Glomerular visceral epithelial cell (primary cell): Measurements from ENCODE around the gene RNGTT.

Source experiments
- DNase-seq: peaks from one replicate; pipeline ENCODE4 v3.0.0-alpha.2; 2016; ENCODE audit errors: extremely low spot score

RNGTT gene

GRCh38 chr6:88599571-88599970, 363.8 kb downstream of the RNGTT start:
- no peak for DNase-seq

- no peak for DNase-seq
Observed at GRCh38 chr6:88596801-88597200, 366.6 kb downstream of the RNGTT start.

DNA sequence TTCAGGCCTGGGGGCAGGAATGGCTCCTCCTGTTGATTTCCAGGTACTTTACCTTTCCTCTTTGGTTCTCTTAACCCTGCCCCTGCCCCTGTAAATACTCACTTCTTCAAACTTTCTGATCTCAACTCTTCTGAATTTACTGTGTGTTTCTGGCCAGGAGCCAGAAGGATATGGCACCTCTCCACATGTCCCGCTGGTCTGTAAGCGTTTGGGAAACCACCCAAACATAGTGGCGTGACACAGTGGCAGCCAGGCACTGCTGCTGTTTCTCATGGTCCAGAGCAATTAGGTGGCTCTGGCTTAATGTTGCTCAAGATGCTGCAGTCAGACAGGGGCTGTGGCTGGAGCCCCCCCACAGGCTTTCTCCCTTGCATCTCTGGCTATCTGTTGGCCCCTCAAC, 374.5 kb downstream of the RNGTT start:
- DNase-seq = no peak

DNA sequence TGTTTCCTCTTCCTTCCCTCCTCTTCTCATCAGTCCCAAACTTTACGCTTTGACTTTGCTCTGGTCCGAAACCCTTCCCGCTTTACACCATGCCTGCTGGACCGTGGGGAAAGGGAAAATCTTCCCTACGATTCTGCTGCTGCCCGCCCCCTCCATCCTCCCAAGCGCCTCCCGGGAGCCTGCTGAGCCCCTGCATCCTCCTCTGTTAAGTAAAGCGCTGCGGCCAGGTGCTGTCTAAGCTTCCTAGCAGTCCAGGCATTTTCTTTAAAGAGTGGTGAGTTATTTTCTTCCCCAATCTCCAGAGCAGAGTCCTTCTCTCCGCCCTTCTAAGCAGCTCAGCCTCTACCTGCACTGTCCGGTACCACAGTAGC, 376.3 kb downstream of the RNGTT start:
- no peak for DNase-seq

GRCh38 chr6:88586371-88587149, 376.9 kb downstream of the RNGTT start:
- no peak for DNase-seq

GRCh38 chr6:88585276-88585692, 378.1 kb downstream of the RNGTT start:
- DNase-seq = no peak

DNA sequence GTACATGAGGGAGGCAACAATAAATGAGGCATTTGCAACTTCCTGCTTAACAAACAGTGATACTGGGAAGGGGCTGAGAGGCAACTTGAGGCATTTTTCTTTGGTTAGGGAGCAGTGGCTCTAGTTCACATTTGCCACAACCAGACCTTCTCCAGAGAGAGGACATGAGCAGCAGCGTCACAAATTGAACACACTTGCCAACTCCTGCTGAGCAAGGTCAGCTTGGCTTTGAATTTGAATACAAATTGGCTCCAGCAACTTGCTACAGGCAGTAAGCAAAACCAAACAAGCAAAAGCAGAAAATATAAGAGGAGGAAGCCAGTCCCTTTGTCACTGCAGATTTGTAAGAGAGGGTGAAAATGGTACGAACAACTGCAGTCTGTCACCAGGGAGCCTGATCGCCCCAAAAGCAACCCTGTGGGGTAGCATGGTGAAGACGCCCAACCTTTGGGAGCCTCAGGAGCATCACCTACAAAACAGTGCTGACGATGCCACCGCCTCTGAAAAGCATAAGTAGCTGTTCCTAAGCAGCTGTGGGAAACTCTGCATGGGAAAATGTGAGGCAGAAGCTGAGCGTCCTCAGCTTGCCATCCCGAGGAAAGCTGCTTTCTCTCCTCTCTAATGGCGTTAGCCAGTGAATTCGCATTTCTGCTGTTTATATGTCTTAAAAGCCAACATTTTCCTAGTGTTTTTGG, 378.7 kb downstream of the RNGTT start:
- DNase-seq = no peak

DNA sequence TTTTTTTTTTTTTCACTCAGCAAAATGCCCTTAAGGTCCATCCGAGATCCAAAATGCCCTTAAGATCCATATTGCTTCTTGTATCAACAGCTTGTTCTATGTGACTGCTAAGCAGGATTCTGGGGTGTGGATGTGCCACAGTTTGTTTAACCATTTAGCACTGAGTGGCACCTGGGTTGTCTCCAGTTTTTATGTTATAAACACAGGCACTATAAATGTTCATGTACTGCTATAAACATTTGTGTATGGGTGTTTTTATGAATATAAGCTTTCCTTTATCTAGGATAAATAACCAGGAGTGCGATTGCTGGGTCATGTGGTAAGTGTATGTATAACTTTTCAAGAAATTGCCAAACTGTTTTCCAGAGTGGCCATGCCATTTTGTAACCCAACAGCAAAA, 386.0 kb downstream of the RNGTT start:
- no peak for DNase-seq

DNA sequence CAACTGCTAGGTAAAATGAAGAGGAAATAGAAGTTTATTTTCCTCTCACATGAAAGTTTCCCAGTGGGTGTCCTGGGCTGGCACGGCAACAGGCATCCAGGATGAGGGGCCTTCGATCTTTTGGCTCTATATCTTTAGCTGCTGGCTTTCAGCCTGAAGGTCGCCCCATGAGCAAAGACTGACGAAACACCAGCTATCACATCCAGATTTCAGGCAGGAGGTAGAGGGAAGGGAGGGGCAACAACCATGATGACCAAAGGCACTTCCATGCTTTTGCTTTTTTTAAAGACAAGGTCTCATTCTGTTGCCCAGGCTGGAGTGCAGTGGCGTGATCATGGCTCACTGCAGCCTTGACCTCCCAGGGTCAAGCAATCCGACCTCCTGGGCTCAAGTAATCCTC, 387.9 kb downstream of the RNGTT start:
- no peak for DNase-seq

- no peak for DNase-seq
Observed at GRCh38 chr6:88574651-88575050, 388.8 kb downstream of the RNGTT start.

GRCh38 chr6:88574031-88574430, 389.4 kb downstream of the RNGTT start:
- DNase-seq = no peak

GRCh38 chr6:88573561-88573960, 389.9 kb downstream of the RNGTT start:
- DNase-seq = no peak

GRCh38 chr6:88572449-88573139, 390.8 kb downstream of the RNGTT start:
- DNase-seq = no peak

GRCh38 chr6:88569959-88570358, 393.5 kb downstream of the RNGTT start:
- DNase-seq = no peak

- DNase-seq = no peak
Observed at GRCh38 chr6:88567696-88568095, 395.7 kb downstream of the RNGTT start.

DNA sequence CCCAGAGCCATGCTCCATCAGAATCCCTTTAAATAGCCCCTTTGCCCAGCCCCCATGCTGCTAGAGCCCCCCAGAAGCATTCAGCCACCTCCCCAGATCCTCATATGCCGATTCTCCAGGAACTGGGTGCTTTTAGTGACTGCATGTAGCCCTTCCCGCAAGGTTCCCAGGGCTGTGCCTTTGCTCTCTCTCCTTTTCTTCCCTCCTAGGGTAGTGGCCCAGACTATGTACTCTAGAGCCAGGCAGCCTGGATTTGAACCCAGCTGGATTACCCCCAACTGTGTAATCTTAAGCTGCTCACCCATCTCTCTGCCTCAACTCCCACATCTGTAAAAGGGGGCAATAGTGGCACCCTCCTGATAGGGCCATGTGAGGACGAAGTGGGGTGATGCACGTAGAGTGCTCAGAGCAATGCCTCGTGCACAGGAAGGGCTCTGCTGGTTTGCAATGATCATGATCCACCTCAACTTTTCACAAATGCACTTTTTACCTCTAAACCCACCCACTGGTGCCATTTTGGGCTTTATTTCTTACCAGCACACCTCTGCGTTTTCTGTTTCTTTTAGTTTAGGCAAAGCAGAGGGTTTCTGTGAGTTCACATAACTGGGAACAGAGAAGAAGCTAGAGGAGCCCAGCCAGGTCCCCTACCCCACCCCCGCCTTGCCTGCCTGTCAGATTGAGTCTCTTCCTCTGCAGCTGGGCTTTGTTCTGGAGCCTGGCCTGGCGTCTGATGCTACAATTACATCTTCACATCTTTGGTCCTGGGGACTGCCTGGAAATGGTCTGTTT, 396.5 kb downstream of the RNGTT start:
- no peak for DNase-seq

GRCh38 chr6:88565836-88566235, 397.6 kb downstream of the RNGTT start:
- DNase-seq = no peak

DNA sequence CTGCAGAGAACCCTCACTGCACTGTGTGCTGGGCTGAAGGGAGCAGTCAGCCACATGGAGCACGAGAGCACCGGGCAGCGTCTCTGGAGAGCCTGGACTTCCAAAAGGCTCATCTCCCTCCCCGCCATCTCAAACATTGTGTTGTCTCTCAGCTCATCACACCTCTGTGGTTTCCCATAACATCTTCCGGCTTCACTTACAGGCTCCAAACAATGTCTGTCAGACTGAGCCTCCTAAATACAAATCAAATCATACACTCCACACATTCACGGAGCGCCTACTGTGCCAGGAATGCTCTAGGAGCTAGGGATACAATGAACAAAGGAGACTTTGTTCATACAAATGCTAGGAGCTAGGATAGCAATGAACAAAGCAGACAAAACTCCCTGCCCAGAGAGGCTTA, 398.0 kb downstream of the RNGTT start:
- DNase-seq = no peak

- no peak for DNase-seq
Observed at GRCh38 chr6:88563277-88563625, 400.2 kb downstream of the RNGTT start.

GRCh38 chr6:88562353-88563276, 400.8 kb downstream of the RNGTT start:
- no peak for DNase-seq

DNA sequence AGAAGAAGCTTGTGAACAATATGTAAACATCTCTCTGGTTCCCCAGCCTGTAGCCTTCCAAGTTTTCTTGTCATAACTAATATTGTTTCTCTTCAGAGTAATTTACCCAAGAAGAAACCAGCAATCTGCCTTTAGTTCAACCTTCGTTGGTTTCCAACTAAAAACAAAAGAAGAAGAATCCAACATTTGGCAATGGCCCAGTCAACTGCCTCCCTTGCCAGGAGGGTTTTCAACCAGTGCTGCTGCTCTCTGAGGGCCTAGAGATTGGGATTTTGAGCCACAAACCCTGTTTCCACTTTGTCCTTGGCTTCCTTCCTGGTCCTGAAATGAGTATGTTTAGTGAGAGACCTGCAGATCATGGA, 401.5 kb downstream of the RNGTT start:
- DNase-seq = no peak
